SK-N-SH (cell line): Measurements from ENCODE around the gene PGS1. TPM values are rescaled to one million over a fixed set of nuclear protein-coding genes. Genes with fewer than 3 reads are reported as not detected.

Experiments
- CTCF ChIA-PET: fragments of 300-600, 350-600 bp; formaldehyde crosslinking; extraction: SDS; loops from one replicate; lab custom pipeline; 2021; lab: Yijun Ruan, JAX
- POLR2A ChIA-PET: fragments of 350-600 bp; sonication (Branson Sonifier 250); formaldehyde crosslinking; extraction: SDS; loops from one replicate; lab custom pipeline; 2020; ENCODE audit warnings: antibody characterized with exemption, inconsistent platforms; lab: Yijun Ruan, JAX
- DNase-seq: peaks from one replicate; pipeline ENCODE4 v3.0.0; 2012
- H2AFZ ChIP-seq: fragments of 200-600 bp; sonication (generic); 2 replicates; pipeline ENCODE4 v1.8.1; 2016; ENCODE audit warnings: antibody characterized with exemption, mild to moderate bottlenecking, low read depth
- H3F3A ChIP-seq: fragments of 200-600 bp; sonication (generic); replicated peaks from 2 replicates; pipeline ENCODE3; 2016; ENCODE audit warnings: antibody characterized with exemption, mild to moderate bottlenecking; ENCODE audit not compliant: insufficient read depth
- H3K27ac ChIP-seq, 2 experiments: fragments of 200-500 bp in 1 of 2; fragments of 200-600 bp in 1 of 2; sonication (Bioruptor generic) in 1 of 2; sonication (generic), shearing (Covaris generic) in 1 of 2; 2 replicates each; pipeline versions ENCODE4 v1.5.1 to v1.6.1; 2014 to 2016; ENCODE audit warnings: low read depth in 2 of 2, inconsistent platforms in 1 of 2, low read length in 1 of 2, mild to moderate bottlenecking in 1 of 2, mixed read lengths in 1 of 2
- H3K27me3 ChIP-seq: fragments of 200-600 bp; sonication (generic), shearing (Covaris generic); 2 replicates; pipeline ENCODE4 v1.6.1; 2016; ENCODE audit warnings: mixed run types; ENCODE audit not compliant: insufficient read depth
- H3K36me3 ChIP-seq, 2 experiments: fragments of 200-500 bp in 1 of 2; fragments of 200-600 bp in 1 of 2; sonication (Bioruptor generic) in 1 of 2; sonication (generic) in 1 of 2; replicated peaks in 1 of 2; 2 replicates each; pipeline versions ENCODE3 to v1.5.1; 2014 to 2016; ENCODE audit warnings: low read length in 1 of 2, mild to moderate bottlenecking in 1 of 2; ENCODE audit not compliant: insufficient read depth in 2 of 2, control insufficient read depth in 1 of 2
- H3K4me1 ChIP-seq, 2 experiments: fragments of 200-500 bp in 1 of 2; fragments of 200-600 bp in 1 of 2; sonication (Bioruptor generic) in 1 of 2; sonication (generic), shearing (Covaris generic) in 1 of 2; 2 replicates each; pipeline versions ENCODE4 v1.5.1 to v1.6.1; 2014 to 2016; ENCODE audit warnings: low read depth in 1 of 2, low read length in 1 of 2, mixed run types in 1 of 2; ENCODE audit not compliant: insufficient read depth in 2 of 2, control insufficient read depth in 1 of 2
- H3K4me2 ChIP-seq: fragments of 200-600 bp; sonication (generic), shearing (Covaris generic); 2 replicates; pipeline ENCODE4 v1.6.1; 2017; ENCODE audit warnings: mixed run types
- H3K4me3 ChIP-seq, 2 experiments: fragments of 200-500 bp in 1 of 2; fragments of 200-600 bp in 1 of 2; sonication (Bioruptor generic) in 1 of 2; sonication (generic), shearing (Covaris generic) in 1 of 2; 2 replicates each; pipeline versions ENCODE4 v1.5.1 to v1.8.1; 2014 to 2016; ENCODE audit warnings: low read depth in 2 of 2, inconsistent platforms in 1 of 2, low read length in 1 of 2, mild to moderate bottlenecking in 1 of 2, mixed read lengths in 1 of 2, moderate library complexity in 1 of 2
- H3K79me2 ChIP-seq: fragments of 200-600 bp; sonication (generic); 2 replicates; pipeline ENCODE4 v1.8.1; 2017; ENCODE audit warnings: mild to moderate bottlenecking; ENCODE audit not compliant: insufficient read depth
- H3K9ac ChIP-seq: fragments of 200-600 bp; sonication (generic); 2 replicates; pipeline ENCODE4 v1.6.1; 2017; ENCODE audit warnings: mixed run types
- H3K9me2 ChIP-seq: fragments of 200-600 bp; sonication (generic); 2 replicates; pipeline ENCODE4 v1.6.1; 2017; ENCODE audit warnings: mixed run types
- H3K9me3 ChIP-seq: fragments of 200-600 bp; sonication (generic); 2 replicates; pipeline ENCODE4 v1.6.1; 2017; ENCODE audit warnings: mixed run types, mild to moderate bottlenecking, moderate library complexity
- H4K20me1 ChIP-seq: fragments of 200-600 bp; sonication (generic); 2 replicates; pipeline ENCODE4 v1.6.1; 2017; ENCODE audit warnings: mild to moderate bottlenecking, mixed run types; ENCODE audit not compliant: insufficient read depth
- ELF1 ChIP-seq: IDR thresholded peaks from 2 replicates; pipeline ENCODE4 v1.4.0; 2012
- EP300 ChIP-seq, 2 experiments: IDR thresholded peaks; 2 replicates each; pipeline versions ENCODE4 v1.4.0 to v1.6.1; 2012; ENCODE audit warnings: borderline replicate concordance in 1 of 2, low read depth in 1 of 2, low read length in 1 of 2
- FOXJ3 ChIP-seq: sonication (generic); formaldehyde crosslinking; IDR thresholded peaks from 2 replicates; pipeline ENCODE4 v1.5.1; 2020; ENCODE audit warnings: mild to moderate bottlenecking, missing genetic modification reagents
- GABPA ChIP-seq: IDR thresholded peaks from 2 replicates; pipeline ENCODE4 v1.4.0; 2012; ENCODE audit warnings: low read depth, mild to moderate bottlenecking
- JUND ChIP-seq: IDR thresholded peaks from 2 replicates; pipeline ENCODE4 v1.4.0; 2012
- MAX ChIP-seq: IDR thresholded peaks from 2 replicates; pipeline ENCODE4 v1.4.0; 2012; ENCODE audit warnings: low read depth
- MEF2A ChIP-seq: IDR thresholded peaks from 2 replicates; pipeline ENCODE4 v1.4.0; 2012; ENCODE audit warnings: low read depth, borderline replicate concordance
- NFIC ChIP-seq: IDR thresholded peaks from 2 replicates; pipeline ENCODE4 v1.4.0; 2012; ENCODE audit warnings: borderline replicate concordance
- PBX3 ChIP-seq: IDR thresholded peaks from 2 replicates; pipeline ENCODE4; 2012
- RXRA ChIP-seq: IDR thresholded peaks from 2 replicates; pipeline ENCODE4 v1.4.0; 2012; ENCODE audit warnings: low read depth, mild to moderate bottlenecking, borderline replicate concordance
- SIN3A ChIP-seq: IDR thresholded peaks from 2 replicates; pipeline ENCODE4 v1.6.1; 2012; ENCODE audit warnings: low read depth, mild to moderate bottlenecking, low read length, moderate library complexity, borderline replicate concordance
- SMC3 ChIP-seq: IDR thresholded peaks from 2 replicates; pipeline ENCODE4 v1.6.1; 2012; ENCODE audit warnings: low read depth, low read length, improper control_type of control experiment
- TAF1 ChIP-seq: IDR thresholded peaks from 2 replicates; pipeline ENCODE4 v1.6.1; 2012; ENCODE audit warnings: low read depth, mild to moderate bottlenecking, low read length, moderate library complexity, borderline replicate concordance
- TCF12 ChIP-seq: IDR thresholded peaks from 2 replicates; pipeline ENCODE4 v1.4.0; 2012
- YY1 ChIP-seq: IDR thresholded peaks from 2 replicates; pipeline ENCODE4 v1.4.0; 2012; ENCODE audit warnings: low read depth, mild to moderate bottlenecking
- WGBS: methylation state at CpG from one replicate; pipeline ENCODE4 v1.1.6; 2017; ENCODE audit warnings: low lambda C conversion rate; 5-methylcytosine and 5-hydroxymethylcytosine counted together
- polyA plus RNA-seq, 3 experiments: library from polyadenylated mRNA; depleted of rRNA; stranded (reverse); fragments of >200 nt; gene quantifications; 2 replicates each; pipeline ENCODE4 v1.2.3, GENCODE V29; 2012
- TF ChIP-seq, protein P1 (sequence below): IDR thresholded peaks from 2 replicates; pipeline ENCODE4 v1.6.1; 2012; ENCODE audit warnings: mild to moderate bottlenecking, low read depth, low read length, moderate library complexity
- TF ChIP-seq, protein P2 (sequence below): fragments of 150-350 bp; IDR thresholded peaks from 2 replicates; pipeline ENCODE4 v1.6.1; 2016; ENCODE audit warnings: mild to moderate bottlenecking, low read depth, low read length

The PGS1 gene
- polyA plus RNA-seq, 1 of the 3 experiments (the other 2 are of a cell fraction), result 88.4 TPM

- TF ChIP-seq MAX (no peak), TAF1 (no peak), GABPA (no peak), FOXJ3 (CRISPR knock-in tag) (no peak)
Measured at GRCh38 chr17:78441271-78441971, 63.0 kb downstream of the PGS1 start (continued).

DNA sequence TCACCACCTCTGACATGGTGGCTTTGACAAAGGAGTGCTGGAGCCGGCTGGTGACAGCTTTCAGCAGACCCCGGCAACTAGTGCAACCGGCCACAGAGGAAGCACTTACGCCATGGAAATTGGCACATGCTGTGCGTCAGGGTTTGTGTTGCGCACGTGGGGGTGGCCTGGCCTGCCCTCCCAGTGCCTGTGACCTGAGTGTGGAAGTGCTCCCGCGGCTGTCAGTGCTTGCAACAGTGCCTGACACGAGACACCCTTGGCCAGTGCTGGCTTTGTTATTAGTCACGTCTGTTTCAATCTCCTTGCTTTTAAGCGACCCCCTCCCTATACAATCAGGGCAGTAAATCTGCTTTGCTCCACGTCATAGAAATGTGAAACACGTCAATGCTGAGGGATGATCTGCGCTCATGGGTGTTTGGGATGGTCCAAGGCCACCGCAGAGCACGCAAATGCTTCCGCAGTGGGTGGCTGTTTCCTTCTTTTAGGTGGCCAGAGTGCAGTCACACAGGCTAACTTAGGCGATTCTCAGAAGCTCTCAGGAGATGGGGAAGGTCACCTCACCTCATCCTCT is 64.3 kb downstream of the PGS1 start:
- 68% methylated on average over 14 of the region's 19 CpGs for WGBS
- Histone ChIP-seq H3K27ac (no peak overlapping the region), H3K4me1 (peaks cover 0 to 2% of the 10 kb centered on the region in 2 experiments; a peak in 1 of 4 replicates), H3F3A (no peaks in the 10 kb centered on the region), H4K20me1 (no peaks in the 10 kb centered on the region), H3K4me3 (no peak overlapping the region), H3K9me2 (no peaks in the 10 kb centered on the region), H3K36me3 (no peaks in the 10 kb centered on the region), H3K27me3 (no peaks in the 10 kb centered on the region), H2AFZ (no peak overlapping the region), H3K9me3 (no peaks in the 10 kb centered on the region), H3K79me2 (no peaks in the 10 kb centered on the region), H3K9ac (no peak overlapping the region), H3K4me2 (no peak overlapping the region)
- ChIA-PET CTCF (interaction anchor here (2.4 kb wide), 1 partner anchor 21 kb away, joined by 9 read pairs; no protein-coding TSS in a partner anchor), POLR2A (no interaction called here)
- DNase-seq, result no peak
- TF ChIP-seq GABPA, result no peak
- TF ChIP-seq MAX, result no peak
- TF ChIP-seq EP300 (IDR thresholded peaks at IDR 0.05; ENCODE audit: borderline replicate concordance in 1 of 2, low read depth in 1 of 2, low read length in 1 of 2), result no peak
- no peak for TF ChIP-seq NFIC
- no peak for TF ChIP-seq TAF1
- TF ChIP-seq MEF2A, result no peak
- TF ChIP-seq YY1, result no peak
- TF ChIP-seq TCF12, result no peak
- no peak for TF ChIP-seq ELF1
- no peak for TF ChIP-seq PBX3
- TF ChIP-seq, protein P1, sequence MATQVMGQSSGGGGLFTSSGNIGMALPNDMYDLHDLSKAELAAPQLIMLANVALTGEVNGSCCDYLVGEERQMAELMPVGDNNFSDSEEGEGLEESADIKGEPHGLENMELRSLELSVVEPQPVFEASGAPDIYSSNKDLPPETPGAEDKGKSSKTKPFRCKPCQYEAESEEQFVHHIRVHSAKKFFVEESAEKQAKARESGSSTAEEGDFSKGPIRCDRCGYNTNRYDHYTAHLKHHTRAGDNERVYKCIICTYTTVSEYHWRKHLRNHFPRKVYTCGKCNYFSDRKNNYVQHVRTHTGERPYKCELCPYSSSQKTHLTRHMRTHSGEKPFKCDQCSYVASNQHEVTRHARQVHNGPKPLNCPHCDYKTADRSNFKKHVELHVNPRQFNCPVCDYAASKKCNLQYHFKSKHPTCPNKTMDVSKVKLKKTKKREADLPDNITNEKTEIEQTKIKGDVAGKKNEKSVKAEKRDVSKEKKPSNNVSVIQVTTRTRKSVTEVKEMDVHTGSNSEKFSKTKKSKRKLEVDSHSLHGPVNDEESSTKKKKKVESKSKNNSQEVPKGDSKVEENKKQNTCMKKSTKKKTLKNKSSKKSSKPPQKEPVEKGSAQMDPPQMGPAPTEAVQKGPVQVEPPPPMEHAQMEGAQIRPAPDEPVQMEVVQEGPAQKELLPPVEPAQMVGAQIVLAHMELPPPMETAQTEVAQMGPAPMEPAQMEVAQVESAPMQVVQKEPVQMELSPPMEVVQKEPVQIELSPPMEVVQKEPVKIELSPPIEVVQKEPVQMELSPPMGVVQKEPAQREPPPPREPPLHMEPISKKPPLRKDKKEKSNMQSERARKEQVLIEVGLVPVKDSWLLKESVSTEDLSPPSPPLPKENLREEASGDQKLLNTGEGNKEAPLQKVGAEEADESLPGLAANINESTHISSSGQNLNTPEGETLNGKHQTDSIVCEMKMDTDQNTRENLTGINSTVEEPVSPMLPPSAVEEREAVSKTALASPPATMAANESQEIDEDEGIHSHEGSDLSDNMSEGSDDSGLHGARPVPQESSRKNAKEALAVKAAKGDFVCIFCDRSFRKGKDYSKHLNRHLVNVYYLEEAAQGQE, result no peak
- TF ChIP-seq SMC3, result no peak
- no peak for TF ChIP-seq RXRA
- TF ChIP-seq SIN3A, result no peak
- TF ChIP-seq, protein P2, sequence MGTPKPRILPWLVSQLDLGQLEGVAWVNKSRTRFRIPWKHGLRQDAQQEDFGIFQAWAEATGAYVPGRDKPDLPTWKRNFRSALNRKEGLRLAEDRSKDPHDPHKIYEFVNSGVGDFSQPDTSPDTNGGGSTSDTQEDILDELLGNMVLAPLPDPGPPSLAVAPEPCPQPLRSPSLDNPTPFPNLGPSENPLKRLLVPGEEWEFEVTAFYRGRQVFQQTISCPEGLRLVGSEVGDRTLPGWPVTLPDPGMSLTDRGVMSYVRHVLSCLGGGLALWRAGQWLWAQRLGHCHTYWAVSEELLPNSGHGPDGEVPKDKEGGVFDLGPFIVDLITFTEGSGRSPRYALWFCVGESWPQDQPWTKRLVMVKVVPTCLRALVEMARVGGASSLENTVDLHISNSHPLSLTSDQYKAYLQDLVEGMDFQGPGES, result no peak
- no peak for TF ChIP-seq JUND
